Caco-2 (cell line): Measurements from ENCODE around the gene KCNK4. TPM values are rescaled to one million over a fixed set of nuclear protein-coding genes. Genes with fewer than 3 reads are reported as not detected.
A peak's percentile ranks its signal among the peaks of the same experiment; 100 is the strongest.

Source experiments
- BruUV-seq: library from RNA; stranded (reverse); fragments of 400-500 nt; replicated peaks from 2 replicates; lab custom pipeline; 2021; lab: Mats Ljungman, UMichigan
- CTCF ChIA-PET: fragments of 300-600 bp; sonication (Branson Sonifier 250); formaldehyde crosslinking; loops from one replicate; lab custom pipeline; 2022; ENCODE audit warnings: antibody characterized with exemption; lab: Charles Lee
- POLR2A ChIA-PET: fragments of 300-600 bp; sonication (Branson Sonifier 250); formaldehyde crosslinking; loops from one replicate; lab custom pipeline; 2022; ENCODE audit warnings: antibody characterized with exemption; lab: Charles Lee
- DNase-seq, 2 experiments: peaks; one replicate each; pipeline versions ENCODE4 v3.0.0 to v3.0.0-alpha.2; 2020 to 2022
- H3K27me3 ChIP-seq: replicated peaks from 2 replicates; pipeline ENCODE4 v1.6.0; 2011; ENCODE audit warnings: low read length; ENCODE audit not compliant: control insufficient read depth, insufficient read depth
- H3K36me3 ChIP-seq: 2 replicates; pipeline ENCODE4 v1.5.1; 2011; ENCODE audit warnings: low read length; ENCODE audit not compliant: control insufficient read depth, insufficient read depth
- H3K4me1 ChIP-seq: fragments of 250-450 bp; sonication (Bioruptor Pico); 2 replicates; pipeline ENCODE4 v1.5.1; 2020; ENCODE audit warnings: mild to moderate bottlenecking
- H3K4me3 ChIP-seq: 2 replicates; pipeline ENCODE4 v1.5.1; 2011; ENCODE audit warnings: low read depth, mild to moderate bottlenecking, control low read depth, low read length
- H3K9me3 ChIP-seq: fragments of 250-450 bp; sonication (Bioruptor Pico); 2 replicates; pipeline ENCODE4 v1.5.1; 2020; ENCODE audit warnings: mild to moderate bottlenecking, moderate library complexity
- H3K27ac Mint-ChIP-seq: one replicate; pipeline ENCODE4 v1.8.0; 2022; ENCODE audit warnings: mixed read lengths; ENCODE audit not compliant: unreplicated experiment
- H3K27me3 Mint-ChIP-seq: one replicate; pipeline ENCODE4 v1.8.0; 2022; ENCODE audit warnings: mixed read lengths; ENCODE audit not compliant: insufficient read depth, unreplicated experiment
- H3K36me3 Mint-ChIP-seq: one replicate; pipeline ENCODE4 v1.8.0; 2022; ENCODE audit warnings: mild to moderate bottlenecking, mixed read lengths; ENCODE audit not compliant: insufficient read depth, unreplicated experiment
- H3K4me1 Mint-ChIP-seq: one replicate; pipeline ENCODE4 v1.8.0; 2022; ENCODE audit warnings: low read depth, mixed read lengths; ENCODE audit not compliant: unreplicated experiment
- H3K4me3 Mint-ChIP-seq: one replicate; pipeline ENCODE4 v1.8.0; 2022; ENCODE audit warnings: mild to moderate bottlenecking, moderate library complexity, mixed read lengths; ENCODE audit not compliant: unreplicated experiment
- H3K9me3 Mint-ChIP-seq: one replicate; pipeline ENCODE4 v1.8.0; 2022; ENCODE audit warnings: mixed read lengths; ENCODE audit not compliant: unreplicated experiment
- CTCF ChIP-seq, 2 experiments: fragments of 200-600 bp in 1 of 2; IDR thresholded peaks; 1 replicate in 1 of 2; 2 replicates in 1 of 2; pipeline versions ENCODE4 v1.5.1 to v1.8.0; 2011 to 2022; ENCODE audit warnings: antibody characterized with exemption in 1 of 2, control low read depth in 1 of 2, inconsistent platforms in 1 of 2, low read depth in 1 of 2, low read length in 1 of 2, mild to moderate bottlenecking in 1 of 2, moderate library complexity in 1 of 2; ENCODE audit not compliant: insufficient read depth in 1 of 2, severe bottlenecking in 1 of 2, unreplicated experiment in 1 of 2
- intact Hi-C: fragments of 100-400 bp; cut with micrococcal nuclease; formaldehyde crosslinking; loops from one replicate; pipeline ENCODE4 v1.10.0; 2022; ENCODE audit not compliant: unreplicated experiment
- total RNA-seq: library from RNA; stranded (reverse); gene quantifications from 2 replicates; pipeline ENCODE4 v1.2.3, GENCODE V29; 2022

The KCNK4 gene
- total RNA-seq, 1 experiment from 2014 or later, result not detected

GRCh38 chr11:64265176-64266160, 25.6 kb upstream of the KCNK4 start:
- Histone ChIP-seq H3K9me3 (no peaks in the 10 kb centered on the region), H3K4me1 (peaks cover 15% of the 10 kb centered on the region), H3K36me3 (peaks cover 4% of the 10 kb centered on the region), H3K27me3 (no peaks in the 10 kb centered on the region), H3K4me3 (no peak overlapping the region)
- Mint-ChIP-seq H3K27me3 (no peaks in the 10 kb centered on the region), H3K9me3 (no peaks in the 10 kb centered on the region), H3K36me3 (peaks cover 83% of the 10 kb centered on the region), H3K27ac (no peak overlapping the region), H3K4me3 (no peak overlapping the region), H3K4me1 (peaks cover 17% of the 10 kb centered on the region)
- no TSS peak for BruUV-seq
- TF ChIP-seq CTCF (IDR thresholded peaks at IDR 0.05; ENCODE audit: insufficient read depth in 1 of 2, low read depth in 1 of 2, low read length in 1 of 2, severe bottlenecking in 1 of 2, unreplicated experiment in 1 of 2), result no peak
- DNase-seq, result no peak
- ChIA-PET POLR2A (no interaction called here), CTCF (interaction anchor here (0.6 to 0.8 kb wide), 2 partner anchors 14 to 1423 kb away, joined by 4 to 5 read pairs; no protein-coding TSS in a partner anchor)
- intact Hi-C loops, result no loop called here

DNA sequence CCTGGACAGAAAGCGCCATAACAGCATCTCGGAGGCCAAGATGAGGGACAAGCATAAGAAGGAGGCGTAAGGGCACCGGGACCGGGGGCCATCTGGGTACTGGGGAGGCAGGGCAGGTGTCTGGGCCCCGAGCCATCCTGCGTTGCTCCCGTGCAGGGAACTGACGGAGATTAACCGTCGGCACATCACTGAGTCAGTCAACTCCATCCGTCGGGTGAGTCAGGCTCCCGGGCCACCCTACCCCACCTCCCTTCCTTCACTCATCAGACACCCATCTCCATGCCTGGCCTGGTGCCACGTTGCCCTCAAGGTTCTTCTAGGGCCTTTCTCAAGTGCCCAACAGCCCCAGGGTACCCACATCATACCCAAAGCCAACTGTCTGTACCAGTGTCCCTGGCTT, 24.8 kb upstream of the KCNK4 start:
- Histone ChIP-seq H3K36me3 (peaks cover 4% of the 10 kb centered on the region), H3K4me3 (no peak overlapping the region), H3K27me3 (no peaks in the 10 kb centered on the region), H3K9me3 (no peaks in the 10 kb centered on the region), H3K4me1 (peaks cover 15% of the 10 kb centered on the region)
- no peak overlapping the region for H3K4me3 Mint-ChIP-seq
- CTCF ChIA-PET, result interaction anchor here (1.6 kb wide), 1 partner anchor 16 kb away, joined by 4 read pairs; the partner anchor contains the start of gene PLCB3
- no peaks in the 10 kb centered on the region for H3K27me3 Mint-ChIP-seq
- peaks cover 17% of the 10 kb centered on the region for H3K4me1 Mint-ChIP-seq
- intact Hi-C loops, result no loop called here
- DNase-seq, result no peak
- POLR2A ChIA-PET, result no interaction called here
- H3K36me3 Mint-ChIP-seq, result peaks cover 86% of the 10 kb centered on the region
- no peaks in the 10 kb centered on the region for H3K9me3 Mint-ChIP-seq
- H3K27ac Mint-ChIP-seq, result no peak overlapping the region
- no TSS peak for BruUV-seq
- no peak for TF ChIP-seq CTCF (IDR thresholded peaks at IDR 0.05; ENCODE audit: insufficient read depth in 1 of 2, low read depth in 1 of 2, low read length in 1 of 2, severe bottlenecking in 1 of 2, unreplicated experiment in 1 of 2)

DNA sequence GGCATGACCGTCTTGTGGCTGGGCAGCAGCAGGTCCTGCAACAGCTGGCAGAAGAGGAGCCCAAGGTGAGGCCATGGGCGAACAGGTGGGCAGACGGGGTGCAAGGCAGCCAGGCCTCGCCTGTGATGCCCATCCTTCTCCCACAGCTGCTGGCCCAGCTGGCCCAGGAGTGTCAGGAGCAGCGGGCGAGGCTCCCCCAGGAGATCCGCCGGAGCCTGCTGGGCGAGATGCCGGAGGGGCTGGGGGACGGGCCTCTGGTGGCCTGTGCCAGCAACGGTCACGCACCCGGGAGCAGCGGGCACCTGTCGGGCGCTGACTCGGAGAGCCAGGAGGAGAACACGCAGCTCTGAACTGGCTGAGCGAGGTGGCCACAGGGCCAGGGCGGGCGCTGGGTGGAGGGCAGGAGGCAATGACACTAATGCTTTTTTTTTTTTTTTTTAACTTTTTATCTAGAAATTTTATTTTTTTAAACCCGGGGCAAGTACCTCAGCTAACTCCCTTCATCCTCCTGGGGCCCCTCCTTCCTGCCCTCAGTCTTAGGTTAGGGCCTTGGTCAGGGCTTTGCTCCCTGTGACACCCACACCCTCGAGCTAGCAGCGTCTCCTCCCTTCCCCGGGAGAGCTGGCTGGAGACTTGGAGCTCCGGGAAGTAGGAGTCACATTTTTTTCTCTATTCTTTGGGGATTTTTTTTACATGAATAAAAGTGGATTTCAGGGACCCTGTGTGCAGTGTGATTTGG, 23.7 kb upstream of the KCNK4 start:
- CTCF ChIA-PET, result interaction anchor here (0.7 to 1.6 kb wide), 2 partner anchors 17 to 77 kb away, joined by 4 to 7 read pairs; partner anchors contain the start of gene PLCB3
- no TSS peak for BruUV-seq

More for the DNA sequence above, 23.7 kb upstream of the KCNK4 start:
- H3K4me3 ChIP-seq, result no peak overlapping the region
- H3K9me3 ChIP-seq, result no peaks in the 10 kb centered on the region
- no peak for DNase-seq
- Mint-ChIP-seq H3K36me3 (peaks cover 88% of the 10 kb centered on the region), H3K27ac (peak overlapping the region; percentile 95), H3K9me3 (no peaks in the 10 kb centered on the region), H3K27me3 (no peaks in the 10 kb centered on the region), H3K4me3 (peak overlapping the region; percentile 89), H3K4me1 (peaks cover 17% of the 10 kb centered on the region)
- intact Hi-C loops, result no loop called here
- H3K4me1 ChIP-seq, result peaks cover 21% of the 10 kb centered on the region
- no peak for TF ChIP-seq CTCF (IDR thresholded peaks at IDR 0.05; ENCODE audit: insufficient read depth in 1 of 2, low read depth in 1 of 2, low read length in 1 of 2, severe bottlenecking in 1 of 2, unreplicated experiment in 1 of 2)
- no peaks in the 10 kb centered on the region for H3K27me3 ChIP-seq
- peaks cover 4% of the 10 kb centered on the region for H3K36me3 ChIP-seq
- POLR2A ChIA-PET, result interaction anchor here (3.5 kb wide), 1 partner anchor 21 kb away, joined by 22 read pairs; the partner anchor contains the start of gene PPP1R14B
